HUES64 (cell line): ENCODE results near the gene SNX11.
A peak's percentile ranks its signal among the peaks of the same experiment; 100 is the strongest.

ENCODE experiments used
- H3K27ac ChIP-seq: 2 replicates; pipeline ENCODE4 v1.7.0; 2013; ENCODE audit warnings: low read depth, low read length, inconsistent platforms
- H3K27me3 ChIP-seq: 2 replicates; pipeline ENCODE4 v1.6.1; 2013; ENCODE audit warnings: mild to moderate bottlenecking, low read length; ENCODE audit not compliant: insufficient read depth
- H3K36me3 ChIP-seq: 2 replicates; pipeline ENCODE4 v1.6.1; 2013; ENCODE audit warnings: mild to moderate bottlenecking, low read length; ENCODE audit not compliant: insufficient read depth
- H3K4me1 ChIP-seq: 2 replicates; pipeline ENCODE4 v1.6.1; 2013; ENCODE audit warnings: mild to moderate bottlenecking, low read length, moderate library complexity; ENCODE audit not compliant: insufficient read depth
- H3K4me3 ChIP-seq: 2 replicates; pipeline ENCODE4 v1.5.1; 2013; ENCODE audit warnings: mild to moderate bottlenecking, low read length, moderate library complexity
- H3K9ac ChIP-seq: 2 replicates; pipeline ENCODE4 v1.6.1; 2013; ENCODE audit warnings: mild to moderate bottlenecking, low read depth, low read length
- H3K9me3 ChIP-seq: 2 replicates; pipeline ENCODE4 v1.6.1; 2013; ENCODE audit warnings: low read depth, low read length; ENCODE audit not compliant: insufficient read depth
- WGBS: fragments of 150-250, 120-280 bp; methylation state at CpG from one replicate; pipeline ENCODE4 v1.1.7; 2013; ENCODE audit warnings: missing lambda C conversion rate; 5-methylcytosine and 5-hydroxymethylcytosine counted together

The SNX11 gene

GRCh38 chr17:48150597-48151001 is 43.0 kb downstream of the SNX11 start:
- Histone ChIP-seq H3K9me3 (no peaks in the 10 kb centered on the region), H3K27me3 (peaks cover 7% of the 10 kb centered on the region; the same call in 1 of the 2 replicates), H3K36me3 (no peaks in the 10 kb centered on the region), H3K9ac (no peak overlapping the region), H3K4me1 (peaks cover 12% of the 10 kb centered on the region), H3K27ac (no peak overlapping the region), H3K4me3 (no peak overlapping the region)
- WGBS, result 64% methylated on average over 11 of the region's 11 CpGs

GRCh38 chr17:48151220-48151619 is 43.7 kb downstream of the SNX11 start:
- no peak overlapping the region for H3K27ac ChIP-seq
- no peak overlapping the region for H3K9ac ChIP-seq
- H3K27me3 ChIP-seq, result peaks cover 7% of the 10 kb centered on the region; the same call in 1 of the 2 replicates
- H3K4me1 ChIP-seq, result peaks cover 14% of the 10 kb centered on the region
- H3K4me3 ChIP-seq, result no peak overlapping the region
- no peaks in the 10 kb centered on the region for H3K36me3 ChIP-seq
- no peaks in the 10 kb centered on the region for H3K9me3 ChIP-seq
- 85% methylated on average over 3 of the region's 3 CpGs for WGBS

GRCh38 chr17:48152289-48152688 is 44.7 kb downstream of the SNX11 start:
- H3K27ac ChIP-seq, result no peak overlapping the region
- peaks cover 21% of the 10 kb centered on the region for H3K4me1 ChIP-seq
- 42% methylated on average over 2 of the region's 4 CpGs for WGBS
- no peak overlapping the region for H3K4me3 ChIP-seq
- no peak overlapping the region for H3K9ac ChIP-seq
- H3K9me3 ChIP-seq, result no peaks in the 10 kb centered on the region
- no peaks in the 10 kb centered on the region for H3K36me3 ChIP-seq
- H3K27me3 ChIP-seq, result peaks cover 7% of the 10 kb centered on the region; the same call in 1 of the 2 replicates

GRCh38 chr17:48153691-48154358 is 46.3 kb downstream of the SNX11 start:
- H3K4me3 ChIP-seq, result no peak overlapping the region
- WGBS, result 60% methylated on average over 6 of the region's 6 CpGs
- H3K27me3 ChIP-seq, result peaks cover 7% of the 10 kb centered on the region

GRCh38 chr17:48155889-48156611 is 48.5 kb downstream of the SNX11 start:
- H3K9ac ChIP-seq, result no peak overlapping the region
- peaks cover 12% of the 10 kb centered on the region for H3K27me3 ChIP-seq
- H3K4me1 ChIP-seq, result peaks cover 30% of the 10 kb centered on the region
- H3K36me3 ChIP-seq, result no peaks in the 10 kb centered on the region
- no peaks in the 10 kb centered on the region for H3K9me3 ChIP-seq
- H3K27ac ChIP-seq, result no peak overlapping the region
- WGBS, result 58% methylated on average over 21 of the region's 21 CpGs
- H3K4me3 ChIP-seq, result no peak overlapping the region

More at GRCh38 chr17:48153691-48154358, 46.3 kb downstream of the SNX11 start:
- H3K9ac ChIP-seq, result no peak overlapping the region
- H3K9me3 ChIP-seq, result no peaks in the 10 kb centered on the region
- peaks cover 21% of the 10 kb centered on the region for H3K4me1 ChIP-seq
- H3K36me3 ChIP-seq, result no peaks in the 10 kb centered on the region
- H3K27ac ChIP-seq, result no peak overlapping the region

- H3K27me3 ChIP-seq, result peaks cover 9% of the 10 kb centered on the region
- 82% methylated on average over 4 of the region's 4 CpGs for WGBS
- no peak overlapping the region for H3K27ac ChIP-seq
- peaks cover 49% of the 10 kb centered on the region for H3K4me1 ChIP-seq
- H3K4me3 ChIP-seq, result no peak overlapping the region
- H3K9ac ChIP-seq, result no peak overlapping the region
- no peaks in the 10 kb centered on the region for H3K36me3 ChIP-seq
- no peaks in the 10 kb centered on the region for H3K9me3 ChIP-seq
Measured at GRCh38 chr17:48159232-48159631, 51.7 kb downstream of the SNX11 start.

GRCh38 chr17:48160177-48161081 is 52.9 kb downstream of the SNX11 start:
- Histone ChIP-seq H3K4me3 (peak overlapping the region; percentile 15; the same call in 1 of the 2 replicates), H3K9ac (peak overlapping the region; percentile 27; the same call in 1 of the 2 replicates), H3K4me1 (peaks cover 49% of the 10 kb centered on the region), H3K27ac (peak overlapping the region; percentile 74), H3K9me3 (no peaks in the 10 kb centered on the region), H3K36me3 (no peaks in the 10 kb centered on the region), H3K27me3 (peaks cover 9% of the 10 kb centered on the region)
- WGBS, result 5% methylated on average over 5 of the region's 5 CpGs

GRCh38 chr17:48161127-48161905 is 53.8 kb downstream of the SNX11 start:
- Histone ChIP-seq H3K27me3 (peaks cover 13% of the 10 kb centered on the region), H3K4me1 (peaks cover 47% of the 10 kb centered on the region), H3K27ac (peak overlapping the region; percentile 74), H3K9me3 (no peaks in the 10 kb centered on the region), H3K9ac (peak overlapping the region; percentile 27; the same call in 1 of the 2 replicates), H3K4me3 (peak overlapping the region; percentile 15; the same call in 1 of the 2 replicates), H3K36me3 (no peaks in the 10 kb centered on the region)
- WGBS, result 100% methylated on average over 1 of the region's 4 CpGs

GRCh38 chr17:48162306-48162934 is 54.9 kb downstream of the SNX11 start:
- H3K9me3 ChIP-seq, result no peaks in the 10 kb centered on the region
- no peak overlapping the region for H3K4me3 ChIP-seq
- 87% methylated on average over 4 of the region's 5 CpGs for WGBS
- no peaks in the 10 kb centered on the region for H3K36me3 ChIP-seq
- H3K4me1 ChIP-seq, result peaks cover 41% of the 10 kb centered on the region
- H3K9ac ChIP-seq, result no peak overlapping the region
- no peak overlapping the region; the same call in 1 of the 2 replicates for H3K27ac ChIP-seq
- H3K27me3 ChIP-seq, result peaks cover 15% of the 10 kb centered on the region

- Histone ChIP-seq H3K27me3 (peaks cover 15% of the 10 kb centered on the region), H3K9me3 (no peaks in the 10 kb centered on the region), H3K9ac (no peak overlapping the region), H3K36me3 (no peaks in the 10 kb centered on the region), H3K27ac (no peak overlapping the region; the same call in 1 of the 2 replicates), H3K4me1 (peaks cover 41% of the 10 kb centered on the region), H3K4me3 (no peak overlapping the region)
- WGBS, result 58% methylated on average over 5 of the region's 5 CpGs
Measured at GRCh38 chr17:48162946-48163506, 55.5 kb downstream of the SNX11 start.
